ENCODE measurements around the gene HLA-DQB2. TPM values are rescaled to one million over a fixed set of nuclear protein-coding genes. Genes with fewer than 3 reads are reported as not detected.

HLA-DQB2 gene
- not detected for total RNA-seq

GRCh38 chr6:32763421-32763820 lies at the start of gene HLA-DQB2:
HLA-DQB2 (minus strand) TSS chr6:32763532; CDS start chr6:32763470, 62 bp downstream.

GRCh38 chr6:32741031-32741960 lies 22.0 kb downstream of the HLA-DQB2 start, which contains the start of gene HLA-DQA2:
HLA-DQA2 (plus strand) TSS chr6:32741391; CDS start chr6:32741444, 53 bp downstream.

Small RNAs within 50 kb of the gene (small RNA-seq; reads per million reads assigned to genes)
- gene MIR3135B (ENCODE audit: low replicate concordance) = not detected

Other genes with a start within 250 kb of the HLA-DQB2 start
- gene HLA-DRB5, start 233.2 kb downstream of the HLA-DQB2 start, total RNA-seq = 1.8 TPM
- gene HLA-DRB1, start 173.7 kb downstream of the HLA-DQB2 start, total RNA-seq = 31.2 TPM
- 4.4 TPM for gene HLA-DQA1, start 126.1 kb downstream of the HLA-DQB2 start, total RNA-seq
- 3.0 TPM for gene HLA-DQB1, start 96.9 kb downstream of the HLA-DQB2 start, total RNA-seq
- 1.3 TPM for gene HLA-DQA2, start 22.1 kb downstream of the HLA-DQB2 start, total RNA-seq
- 0.88 TPM for gene HLA-DOB, start 53.5 kb upstream of the HLA-DQB2 start, total RNA-seq
- 36.3 TPM for gene TAP2, start 75.2 kb upstream of the HLA-DQB2 start, total RNA-seq
- 23.8 TPM for gene PSMB8, start 80.5 kb upstream of the HLA-DQB2 start, total RNA-seq
- gene TAP1, start 90.2 kb upstream of the HLA-DQB2 start, total RNA-seq = 22.2 TPM
- gene PSMB9, start 90.7 kb upstream of the HLA-DQB2 start, total RNA-seq = 11.2 TPM
- 60.2 TPM for gene HLA-DMB, start 177.5 kb upstream of the HLA-DQB2 start, total RNA-seq
- 19.7 TPM for gene HLA-DMA, start 189.6 kb upstream of the HLA-DQB2 start, total RNA-seq
- 122 TPM for gene BRD2, start 205.1 kb upstream of the HLA-DQB2 start, total RNA-seq
- 11.0 TPM for gene HLA-DOA, start 246.1 kb upstream of the HLA-DQB2 start, total RNA-seq

All from metanephros (tissue), 2 donors.